Stomach (tissue), 19 donors: ENCODE measurements around the gene SMIM1. TPM values are rescaled to one million over a fixed set of nuclear protein-coding genes. Genes with fewer than 3 reads are reported as not detected.
A peak's percentile ranks its signal among the peaks of the same experiment; 100 is the strongest.
"Not testable (repeated sequence)": the region's sequence is repeated elsewhere in the genome, so short reads cannot be mapped to it uniquely, and the experiment has no call there.

Experiments used
- DNase-seq, 2 donors: peaks; one replicate each; pipeline versions ENCODE4 v3.0.0 to v3.0.0-alpha.2; 2013 to 2019
- H3K27ac ChIP-seq, 5 donors: fragments of 200-600 bp in 4 of 5; sonication (generic) in 4 of 5; one replicate each; pipeline ENCODE4 v1.5.1; 2013 to 2019; ENCODE audit warnings: mild to moderate bottlenecking in 1 of 5, moderate library complexity in 1 of 5
- H3K27me3 ChIP-seq, 3 donors: fragments of 200-600 bp; sonication (generic); one replicate each; pipeline ENCODE4 v1.5.1; 2017 to 2019; ENCODE audit warnings: mixed run types in 1 of 3
- H3K36me3 ChIP-seq, 4 donors: fragments of 200-600 bp; sonication (generic); 1 replicate in 3 of 4; 2 replicates in 1 of 4; pipeline ENCODE4 v1.5.1; 2016 to 2019
- H3K4me1 ChIP-seq, 4 donors: fragments of 200-600 bp; sonication (generic); one replicate each; pipeline ENCODE4 v1.5.1; 2016 to 2019
- H3K4me3 ChIP-seq, 4 donors: fragments of 200-600 bp; sonication (generic) in 3 of 4; one replicate each; pipeline ENCODE4 v1.5.1; 2016 to 2019; ENCODE audit warnings: mild to moderate bottlenecking in 1 of 4
- H3K9me3 ChIP-seq, 4 donors: fragments of 200-600 bp; sonication (generic); one replicate each; pipeline ENCODE4 v1.5.1; 2016 to 2019
- CTCF ChIP-seq, 7 experiments: fragments of 450-650 bp in 4 of 7; fragments of 200-600 bp in 3 of 7; sonication (generic) in 3 of 7; IDR thresholded peaks; one replicate each; pipeline ENCODE4 v1.5.1; 2016 to 2019; ENCODE audit warnings: antibody characterized with exemption in 7 of 7, control low read depth in 2 of 7, mild to moderate bottlenecking in 1 of 7
- EP300 ChIP-seq: sonication (generic); formaldehyde crosslinking; IDR thresholded peaks from one replicate; pipeline ENCODE4 v1.6.1; 2017; ENCODE audit warnings: antibody characterized with exemption
- POLR2A ChIP-seq, 4 donors: fragments of 450-650 bp; IDR thresholded peaks; one replicate each; pipeline ENCODE4 v1.6.1; 2016; ENCODE audit warnings: antibody characterized with exemption in 4 of 4, control low read depth in 2 of 4, mild to moderate bottlenecking in 1 of 4, moderate library complexity in 1 of 4
- POLR2AphosphoS5 ChIP-seq, 3 donors: sonication (generic); formaldehyde crosslinking; IDR thresholded peaks; one replicate each; pipeline ENCODE4 v1.6.1; 2016; ENCODE audit warnings: antibody characterized with exemption in 3 of 3
- WGBS, 5 donors: extraction: QIAGEN DNeasy Blood & Tissue Kit in 3 of 5; methylation state at CpG; one replicate each; pipeline versions ENCODE4 v1.1.5 to v1.1.7; 2013 to 2018; 5-methylcytosine and 5-hydroxymethylcytosine counted together
- intact Hi-C: fragments of 100-400 bp; cut with DNase I; formaldehyde crosslinking; loops from one replicate; pipeline ENCODE4 v1.15.1; 2023; ENCODE audit warnings: low total_unique reads
- long read RNA-seq, 10 donors: transcript quantifications; one replicate each; lab custom pipeline, GENCODE V29; 2026
- polyA plus RNA-seq, 3 donors: library from polyadenylated mRNA; stranded (reverse); fragments of 200-250 nt; gene quantifications; one replicate each; pipeline ENCODE4 v1.2.3, GENCODE V29; 2013
- total RNA-seq, 5 donors: library from RNA; depleted of rRNA; stranded (reverse); fragments of >200 nt; gene quantifications; one replicate each; pipeline versions ENCODE4 v1.1.0 to v1.2.3, GENCODE V29; 2014 to 2016
- donor health status: healthy with polysubstance abuse.
- donor health status: Bipolar disorder and iron deficiency.
- donor health status: healthy.

Gene SMIM1
- total RNA-seq (not detected), polyA plus RNA-seq (10 to 100 TPM in 2 of 3 donors, 1 to 10 TPM in 1; 7.3 to 26.5 (median 12.5) TPM)
- long read RNA-seq, donor 1, partial matches to known transcripts = 0 of 1 reads
- long read RNA-seq, donor 1, other reads (novel, unspliced or antisense) = 0 of 1 reads
- long read RNA-seq, donor 2, partial matches to known transcripts = 0 of 4 reads
- long read RNA-seq, donor 2, other reads (novel, unspliced or antisense) = 0 of 4 reads
- long read RNA-seq, donor 3, partial matches to known transcripts = 0 of 3 reads
- long read RNA-seq, donor 3, other reads (novel, unspliced or antisense) = 0 of 3 reads
- long read RNA-seq, donor 4 = 0 reads
- long read RNA-seq, donor 5, partial matches to known transcripts = 0 of 7 reads
- long read RNA-seq, donor 5, other reads (novel, unspliced or antisense) = 0 of 7 reads
- long read RNA-seq, donor 6 = 0 reads
- long read RNA-seq, donor 7, partial matches to known transcripts = 0 of 2 reads
- long read RNA-seq, donor 7, other reads (novel, unspliced or antisense) = 0 of 2 reads
- long read RNA-seq, donor 8, partial matches to known transcripts = 0 of 3 reads
- long read RNA-seq, donor 8, other reads (novel, unspliced or antisense) = 0 of 3 reads
- long read RNA-seq, donor 9, partial matches to known transcripts = 0 of 3 reads
- long read RNA-seq, donor 9, other reads (novel, unspliced or antisense) = 0 of 3 reads
- long read RNA-seq, donor 10, partial matches to known transcripts = 0 of 4 reads
- long read RNA-seq, donor 10, other reads (novel, unspliced or antisense) = 0 of 4 reads

GRCh38 chr1:3772715-3773571, at the start of gene SMIM1:
SMIM1 (plus strand) TSS chr1:3772749; CDS start chr1:3775374, 2,625 bp downstream.
- peaks cover 0 to 20% (median 0%) of the 10 kb centered on the region in 3 donors for H3K27me3 ChIP-seq
- no peak for TF ChIP-seq POLR2AphosphoS5 (IDR thresholded peaks at IDR 0.05)
- TF ChIP-seq POLR2A (IDR thresholded peaks at IDR 0.05) = no peak
- no peak for TF ChIP-seq CTCF (IDR thresholded peaks at IDR 0.05)
- TF ChIP-seq EP300 = no peak
- intact Hi-C loops = no loop called here
- peak in 1 of 2 donors; percentile 62 for DNase-seq
- peak within 1 kb of the TSS; percentile 62 to 91 (median 78) for H3K4me3 ChIP-seq
- H3K9me3 ChIP-seq = no peaks in the 10 kb centered on the region
- H3K4me1 ChIP-seq = peaks cover 29 to 56% (median 55%) of the 10 kb centered on the region in 4 donors
- H3K27ac ChIP-seq = peak within 1 kb of the TSS; percentile 38 to 88 (median 73)
- 6 to 20% (median 11%) methylated on average over 25 to 55 of the region's 55 CpGs for WGBS, 5 donors
- H3K36me3 ChIP-seq = peaks cover 0 to 3% (median under 1%) of the 10 kb centered on the region in 4 donors

GRCh38 chr1:3722846-3723245, 49.7 kb upstream of the SMIM1 start:
- Histone ChIP-seq H3K9me3 (no peaks in the 10 kb centered on the region), H3K4me1 (peaks cover 0 to 6% (median 4%) of the 10 kb centered on the region in 4 donors), H3K27ac (no peak overlapping the region), H3K36me3 (no peaks in the 10 kb centered on the region), H3K27me3 (peaks cover 5 to 68% (median 15%) of the 10 kb centered on the region in 3 donors), H3K4me3 (no peak overlapping the region)
- DNase-seq = no peak
- no peak for TF ChIP-seq EP300
- TF ChIP-seq POLR2AphosphoS5 (IDR thresholded peaks at IDR 0.05) = no peak
- no peak for TF ChIP-seq CTCF (IDR thresholded peaks at IDR 0.05)
- TF ChIP-seq POLR2A (IDR thresholded peaks at IDR 0.05) = no peak
- WGBS, 5 donors = 47 to 73% (median 58%) methylated on average over 2 to 3 of the region's 3 CpGs; no CpG with 5 or more reads in 1 of the 5 donors
- intact Hi-C loops = no loop called here

- intact Hi-C loops, H3K4me1 ChIP-seq, H3K4me3 ChIP-seq, H3K9me3 ChIP-seq, H3K27ac ChIP-seq, H3K36me3 ChIP-seq: not testable (repeated sequence)
- peak in 5 of 7 experiments; percentile 75 to 96 (median 84) for TF ChIP-seq CTCF (IDR thresholded peaks at IDR 0.05)
- WGBS, 5 donors = 35 to 42% (median 39%) methylated on average over 18 of the region's 18 CpGs
- H3K27me3 ChIP-seq = peaks cover 0 to 68% (median 2%) of the 10 kb centered on the region in 3 donors
- DNase-seq = peak; percentile 78 to 89
These were observed 48.0 kb upstream of the SMIM1 start for GRCh38 chr1:3724416-3725030.
